HG02885 (cell line): ENCODE results near the gene OTUD6A.

Experiments
- ATAC-seq: cut with Tn5 transposase; IDR thresholded peaks from one replicate; pipeline ENCODE4 v1.9.1; 2021; ENCODE audit warnings: mild to moderate bottlenecking; ENCODE audit not compliant: unreplicated experiment, poor library complexity

The OTUD6A gene, protein sequence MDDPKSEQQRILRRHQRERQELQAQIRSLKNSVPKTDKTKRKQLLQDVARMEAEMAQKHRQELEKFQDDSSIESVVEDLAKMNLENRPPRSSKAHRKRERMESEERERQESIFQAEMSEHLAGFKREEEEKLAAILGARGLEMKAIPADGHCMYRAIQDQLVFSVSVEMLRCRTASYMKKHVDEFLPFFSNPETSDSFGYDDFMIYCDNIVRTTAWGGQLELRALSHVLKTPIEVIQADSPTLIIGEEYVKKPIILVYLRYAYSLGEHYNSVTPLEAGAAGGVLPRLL

GRCh38 chrX:70062076-70062475 lies at the start of gene OTUD6A:
Gene OTUD6A, plus strand, starts transcription at chrX:70062457. Its CDS starts 68 bp downstream, at chrX:70062525.
- ATAC-seq: no peak

GRCh38 chrX:70012756-70013155 lies 49.5 kb upstream of the OTUD6A start:
- ATAC-seq: no peak

DNA sequence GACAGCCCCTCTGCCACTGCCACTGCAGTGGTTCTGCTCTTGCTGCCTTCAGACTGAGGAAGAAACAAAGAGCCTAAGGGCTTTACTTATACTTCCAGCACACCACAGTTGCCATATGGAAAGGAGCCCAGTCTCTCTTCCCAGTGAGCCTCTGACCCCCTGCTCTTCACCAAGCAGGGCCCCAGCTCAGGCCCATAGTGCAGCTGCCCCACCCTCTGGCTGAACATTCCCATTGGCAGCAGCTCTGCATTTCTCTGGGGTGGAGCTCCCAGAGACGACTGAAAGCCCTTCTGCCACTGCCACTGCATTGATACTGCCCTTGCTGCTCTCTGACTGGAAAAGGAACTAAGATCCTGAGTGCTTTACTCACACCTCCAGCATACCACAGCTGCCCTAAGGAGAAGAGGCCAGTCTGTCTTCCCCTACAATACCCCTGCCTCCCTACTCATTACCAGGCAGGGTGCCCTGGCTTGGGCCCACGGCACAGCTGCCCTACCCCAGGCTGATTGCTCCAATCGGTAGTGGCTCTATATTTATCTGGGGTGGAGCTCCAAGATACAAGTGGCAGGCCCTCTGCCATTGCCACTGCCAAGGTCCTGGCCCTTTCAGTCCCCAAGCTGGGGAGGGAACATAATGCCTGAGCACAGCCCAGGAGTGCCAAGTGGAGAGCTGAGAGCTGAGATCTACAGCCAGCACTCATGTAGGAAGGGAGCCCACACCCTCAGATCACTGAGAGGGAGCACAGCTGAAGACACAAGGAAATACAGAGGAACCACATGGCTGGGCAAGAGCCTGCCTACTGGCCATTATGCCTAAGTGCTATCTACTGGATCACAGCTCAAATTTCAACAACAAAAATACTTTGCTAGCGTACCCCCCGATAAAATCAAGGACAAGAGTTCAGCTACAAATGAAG lies 48.5 kb upstream of the OTUD6A start:
- ATAC-seq: no peak

GRCh38 chrX:70016513-70016912 lies 45.7 kb upstream of the OTUD6A start:
- ATAC-seq: no peak

- no peak for ATAC-seq
These were observed 39.6 kb upstream of the OTUD6A start for GRCh38 chrX:70022616-70023015.

GRCh38 chrX:70025464-70025863 lies 36.8 kb upstream of the OTUD6A start:
- ATAC-seq: no peak

GRCh38 chrX:70026112-70026850 lies 36.0 kb upstream of the OTUD6A start:
- no peak for ATAC-seq

GRCh38 chrX:70026851-70027200 lies 35.4 kb upstream of the OTUD6A start:
- no peak for ATAC-seq

DNA sequence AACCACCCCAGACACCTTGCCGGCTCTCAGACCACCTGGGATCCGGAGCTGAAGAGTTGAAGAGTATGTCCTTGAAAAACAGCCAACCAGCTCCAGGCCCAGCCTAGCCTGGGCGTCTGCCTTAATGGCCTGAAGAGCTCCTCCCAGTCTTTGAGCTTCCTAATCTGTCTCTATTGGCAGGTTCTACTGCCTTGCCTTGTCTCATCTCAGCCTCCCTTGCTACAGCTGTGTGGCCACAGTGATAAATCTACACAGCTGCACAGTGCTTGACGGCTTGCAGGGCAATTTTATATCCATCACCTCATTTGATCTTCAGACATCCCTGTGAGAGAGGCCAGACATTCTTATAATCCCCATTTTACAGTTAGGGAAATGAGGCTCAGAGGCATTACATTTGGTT lies 32.4 kb upstream of the OTUD6A start:
- no peak for ATAC-seq

- peak; percentile 75 for ATAC-seq
These were observed 31.9 kb upstream of the OTUD6A start for GRCh38 chrX:70030301-70030767.

DNA sequence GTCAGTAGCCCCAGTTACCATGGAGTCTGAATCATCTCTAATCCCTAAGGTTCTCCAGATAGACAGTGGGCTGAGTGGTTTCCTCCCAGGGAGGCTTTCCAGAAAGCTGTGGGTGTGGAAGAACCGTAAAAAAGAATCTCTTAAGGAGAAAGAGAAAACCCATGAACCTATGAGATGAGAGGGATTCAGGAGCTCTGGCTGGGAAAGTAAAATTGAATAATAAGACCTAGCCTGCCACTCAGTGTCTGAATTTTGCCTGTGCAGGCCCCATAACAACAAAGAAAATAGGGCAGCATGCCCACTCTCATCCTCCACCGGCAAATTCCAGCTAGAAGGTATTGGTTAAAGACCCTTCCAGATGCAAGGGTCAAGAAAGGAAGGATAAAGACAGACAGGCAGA lies 29.5 kb upstream of the OTUD6A start:
- ATAC-seq: no peak

GRCh38 chrX:70033348-70034051 lies 28.8 kb upstream of the OTUD6A start:
- ATAC-seq: peak; percentile 68

DNA sequence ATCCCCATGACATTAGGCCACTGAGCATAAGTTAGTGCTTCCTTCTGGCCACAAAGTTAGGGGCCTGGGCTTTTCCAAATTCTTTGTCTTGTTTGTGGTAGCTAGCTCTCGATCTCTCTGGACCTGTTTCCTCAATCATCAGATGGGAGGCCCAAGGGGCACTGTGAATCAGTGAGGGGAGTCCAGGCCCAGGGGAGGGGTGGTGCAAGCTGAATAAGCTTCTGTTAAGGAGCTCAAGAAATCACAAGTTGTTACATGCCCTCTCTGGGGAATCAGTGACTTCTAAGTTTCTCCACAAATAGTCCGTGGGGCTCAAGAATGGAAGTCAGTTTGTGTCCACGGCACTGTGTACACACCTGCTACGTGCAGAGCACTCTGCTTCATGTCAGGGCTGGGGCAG lies 27.6 kb upstream of the OTUD6A start:
- ATAC-seq: no peak

DNA sequence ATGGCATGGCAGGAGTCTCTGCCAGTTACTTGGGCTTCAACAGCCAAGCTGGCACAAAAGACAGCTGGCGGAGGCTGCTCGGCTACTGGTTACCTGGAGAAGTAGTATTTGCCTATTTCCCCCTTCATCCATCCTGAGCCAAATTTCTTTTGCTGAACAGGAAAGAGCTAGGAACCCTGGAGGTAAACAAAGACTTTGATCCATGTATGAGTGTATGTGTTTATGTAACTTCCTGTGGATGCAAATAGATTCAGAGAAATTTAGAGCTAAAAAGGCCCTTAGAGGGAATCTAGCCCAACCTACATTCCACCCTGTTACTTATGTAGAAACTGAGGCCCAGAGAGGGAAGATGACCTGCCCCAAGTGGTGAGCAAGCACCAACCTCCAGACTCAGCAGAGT lies 23.7 kb upstream of the OTUD6A start:
- ATAC-seq: no peak

- ATAC-seq: no peak
These were observed 23.3 kb upstream of the OTUD6A start for GRCh38 chrX:70038951-70039350.

DNA sequence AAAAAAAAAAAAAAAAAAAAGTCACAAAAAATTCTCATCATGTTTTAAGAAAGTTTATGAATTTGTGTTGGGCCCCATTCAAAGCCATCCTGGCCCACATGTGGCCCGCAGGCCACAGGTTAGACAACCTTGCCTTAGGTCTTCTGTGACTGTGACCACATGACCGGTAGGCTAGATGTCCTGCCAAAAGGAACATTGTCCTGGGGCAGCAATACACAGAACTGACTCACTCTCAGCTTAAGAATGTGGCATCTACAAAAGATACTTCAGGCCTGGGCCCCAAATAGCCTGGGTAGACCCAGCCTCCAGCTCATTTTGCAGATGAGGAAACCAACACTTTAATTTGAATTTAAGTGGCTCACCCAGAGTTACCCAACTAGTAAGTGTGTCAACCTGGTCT lies 22.5 kb upstream of the OTUD6A start:
- ATAC-seq: no peak

- ATAC-seq: no peak
These were observed 20.3 kb upstream of the OTUD6A start for GRCh38 chrX:70041993-70042392.

DNA sequence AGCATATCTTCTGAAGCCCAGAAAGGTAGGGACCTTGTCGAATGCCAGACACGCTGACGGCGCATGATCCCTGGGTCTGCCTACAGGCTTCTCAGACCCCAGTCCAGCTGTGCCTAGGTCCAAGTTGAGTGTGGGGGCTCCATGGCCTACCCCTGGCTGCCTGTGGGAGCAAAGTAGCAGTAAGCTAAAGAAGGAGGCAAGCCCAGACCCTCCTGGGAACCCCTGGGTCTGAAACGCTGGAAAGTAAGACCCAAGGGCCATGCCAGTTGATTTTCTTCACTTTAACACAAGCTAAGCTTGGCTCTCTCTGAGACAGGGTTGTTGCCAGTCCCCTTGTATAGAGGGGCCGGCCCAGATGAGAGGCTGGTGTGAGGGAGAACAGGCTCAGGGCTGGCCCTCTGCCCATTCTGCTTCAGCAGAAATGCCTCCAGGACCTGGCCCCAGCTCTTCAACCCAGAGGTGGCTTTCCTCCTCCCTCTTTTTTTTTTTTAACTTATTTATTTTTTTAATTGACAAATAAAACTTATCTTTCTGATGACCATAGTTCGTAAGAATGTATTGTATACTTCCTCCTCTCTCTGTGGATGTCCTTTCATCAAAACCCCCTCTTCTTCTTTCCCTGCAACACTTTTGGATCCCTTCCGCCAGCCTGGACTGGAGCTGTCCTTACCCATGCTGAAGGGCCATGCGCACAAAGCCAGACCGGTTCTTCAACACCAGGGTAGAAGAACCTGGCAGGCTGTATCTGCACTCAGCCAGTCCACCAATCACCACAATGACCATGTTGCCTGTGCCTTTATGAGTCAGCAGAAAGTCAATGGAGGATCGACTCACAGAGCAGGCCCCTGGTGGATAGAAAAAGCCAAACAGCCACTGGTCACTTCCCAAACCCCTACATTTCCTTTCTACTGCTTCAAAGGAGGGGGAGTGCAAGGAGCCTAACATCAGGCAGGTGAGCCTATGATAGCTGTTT lies 19.6 kb upstream of the OTUD6A start:
- ATAC-seq: no peak

GRCh38 chrX:70043685-70044084 lies 18.6 kb upstream of the OTUD6A start:
- no peak for ATAC-seq
